ENCODE results near the gene CACNA1C.

The CACNA1C gene

DNA sequence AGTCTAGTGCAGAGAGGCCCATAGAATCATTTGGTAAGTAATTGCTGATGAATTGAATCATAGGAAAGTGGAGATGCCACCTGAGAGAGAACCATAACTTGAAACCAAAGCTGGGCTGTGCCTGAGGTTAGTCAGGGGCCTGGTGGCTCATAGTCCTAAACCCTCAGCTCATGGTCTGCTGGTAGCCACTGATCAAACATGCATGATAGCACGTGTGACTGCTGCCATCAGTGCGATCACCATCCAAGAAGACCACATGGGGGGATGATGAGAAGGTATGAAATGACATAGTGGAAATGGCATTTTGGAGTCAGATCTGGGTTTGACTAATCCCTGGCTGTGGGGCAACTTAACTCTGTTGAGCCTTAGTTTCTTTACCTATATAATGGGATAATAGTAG lies 190.5 kb downstream of the CACNA1C start:
- no peak for FAIRE-seq
- no peak for DNase-seq (ENCODE audit: insufficient read length, low spot score)
- TF ChIP-seq POLR2A (IDR thresholded peaks at IDR 0.05; ENCODE audit: low read depth, low read length) = no peak
- TF ChIP-seq TAF1 (IDR thresholded peaks at IDR 0.05; ENCODE audit: low read depth, low read length) = no peak
- TF ChIP-seq POLR2AphosphoS5 (IDR thresholded peaks at IDR 0.05; ENCODE audit: low read depth, low read length) = no peak
- no peak for TF ChIP-seq SPI1 (IDR thresholded peaks at IDR 0.05; ENCODE audit: low read depth, low read length)
- TF ChIP-seq PAX5 (IDR thresholded peaks at IDR 0.05; ENCODE audit: insufficient read depth, low read length, severe bottlenecking) = no peak
- no peak for TF ChIP-seq POU2F2 (IDR thresholded peaks at IDR 0.05; ENCODE audit: low read depth, low read length)

DNA sequence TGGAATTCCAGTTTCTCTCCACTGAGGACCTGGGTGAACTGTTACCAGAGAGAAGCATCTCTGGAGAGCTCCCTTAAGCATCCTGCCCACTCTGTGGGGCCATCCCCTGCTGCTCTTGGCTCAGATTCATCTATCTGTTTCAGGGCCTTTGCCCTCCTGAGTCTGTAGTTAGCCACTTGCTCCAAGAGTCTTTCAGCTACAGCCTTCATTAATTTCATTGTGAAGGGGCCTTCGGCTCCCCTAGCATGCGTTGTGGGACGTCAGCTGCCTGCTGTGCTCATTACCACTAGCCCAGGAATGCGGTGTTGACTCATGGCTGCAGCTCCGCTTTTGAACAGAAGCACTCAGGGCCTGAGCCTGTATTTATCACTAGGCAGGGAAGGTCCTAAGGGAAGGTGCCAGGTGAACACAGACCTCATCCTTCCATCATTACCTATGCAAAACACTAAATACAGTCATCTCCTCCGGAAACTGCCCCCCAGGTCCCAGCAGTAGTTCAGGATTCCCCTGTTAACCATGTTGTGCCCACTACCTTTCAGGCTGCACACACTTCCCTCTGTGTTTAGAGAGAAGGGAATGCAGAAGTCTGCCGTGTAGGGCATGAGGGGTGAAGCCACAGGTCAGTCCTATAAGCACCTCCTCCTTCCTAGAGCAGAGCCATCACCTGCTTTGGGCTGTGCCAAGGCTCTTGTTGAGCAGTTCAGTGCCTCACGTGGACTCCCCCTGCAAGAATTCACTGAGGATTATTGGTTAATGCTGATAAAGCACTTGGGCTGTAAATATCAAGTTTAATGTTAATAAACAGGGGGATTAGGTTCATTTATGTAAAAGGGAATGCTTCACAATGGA lies 191.4 kb downstream of the CACNA1C start:
- no peak for DNase-seq (ENCODE audit: insufficient read length, low spot score)

DNA sequence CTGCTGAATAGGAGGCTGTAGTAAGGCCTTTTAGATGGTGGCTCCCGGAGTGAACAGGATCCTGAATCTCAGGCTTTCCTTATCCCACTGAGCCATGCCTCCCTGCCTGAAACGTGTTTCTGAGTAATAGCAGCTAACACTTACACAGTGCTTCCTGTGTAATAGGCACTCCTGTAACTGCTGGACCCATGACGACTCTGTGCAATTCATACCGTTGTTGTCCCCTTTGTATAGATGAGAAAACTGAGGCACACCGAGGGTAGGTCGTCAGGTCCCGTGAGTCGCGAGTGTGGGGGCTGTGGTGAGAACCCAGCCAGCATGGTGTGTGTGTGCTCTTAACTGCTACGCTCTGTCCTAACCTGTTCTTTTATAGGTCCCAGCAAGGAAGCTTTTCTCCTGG lies 193.6 kb downstream of the CACNA1C start:
- FAIRE-seq = no peak
- TF ChIP-seq POLR2A (IDR thresholded peaks at IDR 0.05; ENCODE audit: low read depth, low read length) (no peak), SPI1 (IDR thresholded peaks at IDR 0.05; ENCODE audit: low read depth, low read length) (no peak), POLR2AphosphoS5 (IDR thresholded peaks at IDR 0.05; ENCODE audit: low read depth, low read length) (no peak), TAF1 (IDR thresholded peaks at IDR 0.05; ENCODE audit: low read depth, low read length) (no peak), POU2F2 (IDR thresholded peaks at IDR 0.05; ENCODE audit: low read depth, low read length) (no peak), PAX5 (IDR thresholded peaks at IDR 0.05; ENCODE audit: insufficient read depth, low read length, severe bottlenecking) (no peak)

More for the DNA sequence above, 191.4 kb downstream of the CACNA1C start:
- FAIRE-seq = no peak
- TF ChIP-seq POU2F2 (IDR thresholded peaks at IDR 0.05; ENCODE audit: low read depth, low read length) = no peak
- TF ChIP-seq TAF1 (IDR thresholded peaks at IDR 0.05; ENCODE audit: low read depth, low read length) = no peak
- TF ChIP-seq POLR2AphosphoS5 (IDR thresholded peaks at IDR 0.05; ENCODE audit: low read depth, low read length) = no peak
- TF ChIP-seq POLR2A (IDR thresholded peaks at IDR 0.05; ENCODE audit: low read depth, low read length) = no peak
- TF ChIP-seq SPI1 (IDR thresholded peaks at IDR 0.05; ENCODE audit: low read depth, low read length) = no peak
- TF ChIP-seq PAX5 (IDR thresholded peaks at IDR 0.05; ENCODE audit: insufficient read depth, low read length, severe bottlenecking) = no peak

DNA sequence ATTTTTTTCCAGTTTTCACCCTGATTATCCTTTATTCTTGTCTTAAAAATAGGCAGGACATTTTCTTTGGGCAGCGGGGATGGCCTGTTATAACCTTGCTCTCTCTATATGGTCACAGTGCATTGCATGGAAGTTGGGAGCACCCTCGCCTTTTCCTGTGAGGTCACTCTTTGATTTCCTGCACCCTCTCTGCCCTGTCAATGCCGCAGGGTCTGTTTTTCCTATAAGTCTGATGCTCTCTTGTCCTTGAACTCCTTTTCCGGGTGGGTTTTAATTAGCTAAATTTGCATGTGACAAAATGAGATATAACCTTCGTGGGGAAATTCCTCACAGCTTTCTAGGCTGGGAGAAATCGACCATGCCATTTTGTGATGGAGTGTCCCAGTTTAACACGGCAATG lies 194.3 kb downstream of the CACNA1C start:
- TF ChIP-seq SPI1 (IDR thresholded peaks at IDR 0.05; ENCODE audit: low read depth, low read length) (no peak), POU2F2 (IDR thresholded peaks at IDR 0.05; ENCODE audit: low read depth, low read length) (no peak), POLR2AphosphoS5 (IDR thresholded peaks at IDR 0.05; ENCODE audit: low read depth, low read length) (no peak), POLR2A (IDR thresholded peaks at IDR 0.05; ENCODE audit: low read depth, low read length) (no peak), TAF1 (IDR thresholded peaks at IDR 0.05; ENCODE audit: low read depth, low read length) (no peak), PAX5 (IDR thresholded peaks at IDR 0.05; ENCODE audit: insufficient read depth, low read length, severe bottlenecking) (no peak)
- DNase-seq (ENCODE audit: insufficient read length, low spot score) (no peak), FAIRE-seq (no peak)

More for the DNA sequence above, 193.6 kb downstream of the CACNA1C start:
- DNase-seq (ENCODE audit: insufficient read length, low spot score) = no peak

DNA sequence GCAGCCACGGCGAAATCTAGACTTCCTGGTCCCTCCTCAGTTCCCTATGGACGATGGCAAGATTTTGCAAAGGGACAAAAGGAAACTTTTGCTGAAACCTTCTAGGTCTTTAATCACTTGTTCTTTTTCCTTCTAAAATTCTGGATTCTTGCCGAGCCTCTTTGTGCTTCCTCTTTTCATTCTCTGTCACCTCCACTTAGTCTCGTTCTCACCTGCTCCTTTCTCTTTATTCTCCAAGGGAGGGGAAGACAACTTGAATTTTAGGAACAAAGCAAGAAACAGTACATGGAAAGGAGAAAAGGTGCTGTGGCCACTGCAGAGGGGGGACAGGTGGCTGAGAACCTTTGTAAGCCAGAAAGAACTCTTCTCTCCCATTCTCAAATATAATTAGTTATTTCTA lies 194.8 kb downstream of the CACNA1C start:
- FAIRE-seq = no peak

DNA sequence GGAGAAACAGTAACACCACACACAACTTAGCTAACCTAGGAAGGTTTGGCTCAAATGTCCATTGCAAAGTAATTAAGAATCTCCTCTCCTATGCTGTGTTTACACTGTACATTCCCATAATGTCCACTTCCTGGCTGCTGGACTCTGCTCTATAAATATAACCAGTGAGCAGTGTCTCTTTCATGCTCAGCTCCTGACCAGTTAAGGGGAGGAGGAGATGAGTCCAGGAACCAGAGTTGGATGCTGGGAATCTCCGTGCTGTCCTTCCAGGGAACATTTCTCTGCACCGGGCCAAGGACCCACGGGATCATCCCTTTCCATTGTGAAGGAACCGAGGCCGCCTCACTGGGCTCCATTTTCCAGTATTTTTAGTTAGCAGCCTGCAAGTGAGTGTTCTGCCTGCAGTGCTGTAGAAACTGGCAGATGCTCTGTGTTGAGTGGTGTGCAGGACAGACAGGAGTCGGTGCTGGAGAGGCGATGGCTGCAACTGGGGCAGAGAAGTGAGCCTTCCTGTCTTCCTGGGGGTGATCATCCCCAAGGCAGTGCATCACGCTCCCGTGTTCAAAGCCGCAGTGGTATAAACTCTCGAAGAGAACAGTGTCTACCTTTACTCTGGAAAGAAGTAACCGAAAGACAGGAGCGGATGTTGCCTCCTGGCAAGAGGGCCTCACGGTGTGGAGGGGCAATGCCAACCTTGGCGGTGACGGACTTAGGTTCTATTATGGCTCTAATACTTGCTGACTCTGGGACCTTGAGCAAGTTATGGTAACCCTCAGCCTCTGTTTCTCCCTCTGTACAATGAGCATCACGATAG lies 195.5 kb downstream of the CACNA1C start:
- TF ChIP-seq PAX5 (IDR thresholded peaks at IDR 0.05; ENCODE audit: insufficient read depth, low read length, severe bottlenecking) = no peak
- DNase-seq (ENCODE audit: insufficient read length, low spot score) (no peak), FAIRE-seq (peak; percentile 9)

More for the DNA sequence above, 194.8 kb downstream of the CACNA1C start:
- TF ChIP-seq SPI1 (IDR thresholded peaks at IDR 0.05; ENCODE audit: low read depth, low read length) (0 out of 2 replicates have a peak, but pooled peaks have one; percentile 5), TAF1 (IDR thresholded peaks at IDR 0.05; ENCODE audit: low read depth, low read length) (no peak)
- DNase-seq (ENCODE audit: insufficient read length, low spot score) = no peak

DNA sequence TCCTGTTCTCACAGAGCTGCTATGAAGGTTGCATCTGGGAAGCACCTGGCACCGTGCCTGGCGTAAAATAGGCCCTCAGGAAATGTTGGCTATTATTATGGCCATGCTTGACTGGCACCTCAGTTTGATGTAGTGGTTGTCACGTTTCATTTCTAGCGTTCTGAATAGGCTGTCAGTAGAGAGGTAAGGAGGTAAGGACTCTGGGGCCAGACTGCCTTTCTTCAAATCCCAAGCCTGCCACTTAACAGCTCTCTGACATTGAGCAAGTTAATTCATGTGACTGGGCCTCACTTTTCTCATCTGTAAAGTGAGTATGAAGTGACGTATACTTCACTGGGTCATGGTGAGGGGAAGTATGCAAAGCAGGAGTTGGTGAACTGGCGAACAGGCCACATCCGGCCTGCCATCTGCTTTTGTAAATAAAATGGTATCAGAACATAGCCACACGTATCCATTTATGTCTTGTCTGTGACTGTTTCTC lies 196.2 kb downstream of the CACNA1C start:
- FAIRE-seq (peak; percentile 98), DNase-seq (ENCODE audit: insufficient read length, low spot score) (peak; percentile 54)
- TF ChIP-seq POU2F2 (IDR thresholded peaks at IDR 0.05; ENCODE audit: low read depth, low read length) (peak; percentile 91), POLR2AphosphoS5 (IDR thresholded peaks at IDR 0.05; ENCODE audit: low read depth, low read length) (no peak)

DNA sequence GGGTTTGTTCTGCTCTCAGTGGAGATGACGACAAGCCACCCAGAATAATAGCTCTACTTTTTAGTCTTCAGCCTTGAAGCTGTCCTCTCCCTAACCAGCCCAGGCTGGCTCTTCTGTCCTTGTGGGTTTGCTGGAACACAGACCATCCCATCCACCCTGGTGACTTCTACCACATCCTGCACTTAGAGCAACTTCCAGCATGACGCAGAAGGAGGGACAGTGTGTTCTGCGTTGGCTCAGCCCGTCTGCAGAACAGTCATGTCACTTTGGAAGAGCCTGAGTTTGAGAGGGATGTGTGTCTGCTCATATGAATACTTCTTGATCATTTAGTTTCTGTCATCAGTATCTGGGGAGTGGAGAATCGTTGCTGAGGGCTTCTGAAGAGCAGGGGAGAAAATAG lies 198.0 kb downstream of the CACNA1C start:
- TF ChIP-seq POU2F2 (IDR thresholded peaks at IDR 0.05; ENCODE audit: low read depth, low read length) = no peak
- no peak for TF ChIP-seq PAX5 (IDR thresholded peaks at IDR 0.05; ENCODE audit: insufficient read depth, low read length, severe bottlenecking)
- no peak for TF ChIP-seq POLR2A (IDR thresholded peaks at IDR 0.05; ENCODE audit: low read depth, low read length)
- no peak for TF ChIP-seq TAF1 (IDR thresholded peaks at IDR 0.05; ENCODE audit: low read depth, low read length)
- no peak for TF ChIP-seq POLR2AphosphoS5 (IDR thresholded peaks at IDR 0.05; ENCODE audit: low read depth, low read length)
- TF ChIP-seq SPI1 (IDR thresholded peaks at IDR 0.05; ENCODE audit: low read depth, low read length) = no peak
- DNase-seq (ENCODE audit: insufficient read length, low spot score) (no peak), FAIRE-seq (no peak)

DNA sequence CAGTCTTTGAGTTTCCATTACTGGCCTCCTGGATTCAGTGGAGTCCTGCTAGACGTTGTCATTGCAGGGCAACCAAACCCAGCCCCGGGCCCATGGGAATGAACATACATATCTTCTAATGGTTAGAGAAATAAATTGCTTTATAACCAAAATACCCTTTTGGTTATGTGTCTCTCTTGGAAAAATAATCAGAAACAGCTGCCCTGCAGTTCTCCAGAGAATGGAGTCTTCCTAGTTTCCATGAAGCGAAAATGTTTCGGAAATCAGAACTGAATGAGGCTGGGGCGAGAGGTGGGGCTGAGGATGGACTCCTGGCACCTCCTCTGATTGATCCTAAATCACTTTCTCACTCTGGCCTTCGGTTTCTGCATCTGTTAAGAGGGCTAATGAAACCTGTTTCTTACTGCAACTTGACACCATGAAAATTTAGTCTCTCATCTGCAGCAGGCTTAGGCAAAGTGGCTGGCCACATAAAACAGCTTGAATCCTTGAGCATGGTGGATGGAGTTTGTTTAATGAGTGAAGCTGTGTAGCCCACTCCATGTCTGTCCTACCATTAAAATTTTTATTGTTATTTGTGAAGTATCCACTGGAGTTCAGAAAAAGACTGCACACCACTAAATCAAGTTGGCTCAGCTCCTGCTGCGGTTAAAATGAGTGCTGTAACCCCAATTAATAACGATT lies 198.9 kb downstream of the CACNA1C start:
- no peak for TF ChIP-seq PAX5 (IDR thresholded peaks at IDR 0.05; ENCODE audit: insufficient read depth, low read length, severe bottlenecking)
- TF ChIP-seq POLR2AphosphoS5 (IDR thresholded peaks at IDR 0.05; ENCODE audit: low read depth, low read length) = no peak
- no peak for TF ChIP-seq SPI1 (IDR thresholded peaks at IDR 0.05; ENCODE audit: low read depth, low read length)
- no peak for TF ChIP-seq POU2F2 (IDR thresholded peaks at IDR 0.05; ENCODE audit: low read depth, low read length)
- no peak for FAIRE-seq

More for the DNA sequence above, 198.9 kb downstream of the CACNA1C start:
- no peak for DNase-seq (ENCODE audit: insufficient read length, low spot score)

Measured in GM12891 (cell line).